HK-2 (cell line): Measurements from ENCODE around the gene RPS25.
"Not testable (repeated sequence)": the region's sequence is repeated elsewhere in the genome, so short reads cannot be mapped to it uniquely, and the experiment has no call there.

ENCODE experiments used
- DNase-seq: peaks from one replicate; pipeline ENCODE4 v3.0.0-alpha.2; 2018; ENCODE audit not compliant: unreplicated experiment

The RPS25 gene

GRCh38 chr11:118971646-118972045, 46.5 kb downstream of the RPS25 start, which contains the start of gene FOXR1:
TSS of gene FOXR1 (plus strand) at chr11:118971761. CDS start at chr11:118971932, 171 bp downstream.
- no peak for DNase-seq

- not testable (repeated sequence) for DNase-seq
Observed at GRCh38 chr11:118969508-118969907, 48.6 kb downstream of the RPS25 start.
